ENCODE results near the gene RAX.

RAX gene

GRCh38 chr18:59239642-59240041, 33.6 kb downstream of the RAX start:
- H3K27ac ChIP-seq = no peak overlapping the region
- TF ChIP-seq CTCF (IDR thresholded peaks at IDR 0.05) = no peak
- no peak for TF ChIP-seq ZFX (IDR thresholded peaks at IDR 0.05; ENCODE audit: borderline replicate concordance)

- no peak overlapping the region for H3K27ac ChIP-seq
- TF ChIP-seq CTCF (IDR thresholded peaks at IDR 0.05) (no peak), ZFX (IDR thresholded peaks at IDR 0.05; ENCODE audit: borderline replicate concordance) (no peak)
Measured at GRCh38 chr18:59238385-59238784, 34.9 kb downstream of the RAX start.

GRCh38 chr18:59233017-59233410, 40.2 kb downstream of the RAX start:
- no peak overlapping the region for H3K27ac ChIP-seq
- TF ChIP-seq ZFX (IDR thresholded peaks at IDR 0.05; ENCODE audit: borderline replicate concordance) (no peak), CTCF (IDR thresholded peaks at IDR 0.05) (no peak)

- no peak overlapping the region for H3K27ac ChIP-seq
- no peak for TF ChIP-seq CTCF (IDR thresholded peaks at IDR 0.05)
- no peak for TF ChIP-seq ZFX (IDR thresholded peaks at IDR 0.05; ENCODE audit: borderline replicate concordance)
Measured at GRCh38 chr18:59232309-59233016, 40.8 kb downstream of the RAX start.

GRCh38 chr18:59231877-59232276, 41.4 kb downstream of the RAX start:
- TF ChIP-seq CTCF (IDR thresholded peaks at IDR 0.05) = no peak
- TF ChIP-seq ZFX (IDR thresholded peaks at IDR 0.05; ENCODE audit: borderline replicate concordance) = no peak
- H3K27ac ChIP-seq = no peak overlapping the region

GRCh38 chr18:59231114-59231513, 42.1 kb downstream of the RAX start:
- no peak overlapping the region for H3K27ac ChIP-seq
- no peak for TF ChIP-seq CTCF (IDR thresholded peaks at IDR 0.05)
- no peak for TF ChIP-seq ZFX (IDR thresholded peaks at IDR 0.05; ENCODE audit: borderline replicate concordance)

GRCh38 chr18:59229701-59230443, 43.4 kb downstream of the RAX start:
- H3K27ac ChIP-seq = no peak overlapping the region
- TF ChIP-seq ZFX (IDR thresholded peaks at IDR 0.05; ENCODE audit: borderline replicate concordance) (no peak), CTCF (IDR thresholded peaks at IDR 0.05) (no peak)
